Activated CD8-positive, alpha-beta memory T cell treated with anti-CD3 and anti-CD28 coated beads for 24 hours (primary cell): Measurements from ENCODE around the gene FOXJ3.

ENCODE experiments used
- DNase-seq: peaks from one replicate; pipeline ENCODE4 v3.0.0-alpha.2; 2020

Gene FOXJ3

GRCh38 chr1:42163536-42164503 lies 171.2 kb downstream of the FOXJ3 start:
- no peak for DNase-seq

- DNase-seq = no peak
Observed at GRCh38 chr1:42163114-42163513, 171.9 kb downstream of the FOXJ3 start.

GRCh38 chr1:42162181-42162580 lies 172.9 kb downstream of the FOXJ3 start:
- DNase-seq = no peak

GRCh38 chr1:42158189-42158588 lies 176.8 kb downstream of the FOXJ3 start:
- no peak for DNase-seq

- DNase-seq = no peak
Observed at GRCh38 chr1:42157667-42158066, 177.4 kb downstream of the FOXJ3 start.

- DNase-seq = no peak
Observed at GRCh38 chr1:42155362-42155761, 179.7 kb downstream of the FOXJ3 start.

GRCh38 chr1:42154685-42155084 lies 180.3 kb downstream of the FOXJ3 start:
- DNase-seq = no peak

GRCh38 chr1:42153624-42154023 lies 181.4 kb downstream of the FOXJ3 start:
- no peak for DNase-seq

GRCh38 chr1:42152907-42153600 lies 182.0 kb downstream of the FOXJ3 start, which contains the start of gene GUCA2B:
Gene GUCA2B, plus strand, starts transcription at chr1:42153410. Its CDS starts 41 bp downstream, at chr1:42153451.
- no peak for DNase-seq

- DNase-seq = no peak
Observed at GRCh38 chr1:42152119-42152518, 182.9 kb downstream of the FOXJ3 start.

GRCh38 chr1:42150651-42151050 lies 184.4 kb downstream of the FOXJ3 start:
- no peak for DNase-seq

- no peak for DNase-seq
Observed at GRCh38 chr1:42148166-42148565, 186.9 kb downstream of the FOXJ3 start.

GRCh38 chr1:42146626-42147320 lies 188.3 kb downstream of the FOXJ3 start:
- DNase-seq = peak; percentile 84

- no peak for DNase-seq
Observed at GRCh38 chr1:42145764-42146625, 189.0 kb downstream of the FOXJ3 start.

- no peak for DNase-seq
Observed at GRCh38 chr1:42145389-42145716, 189.7 kb downstream of the FOXJ3 start.

GRCh38 chr1:42144711-42145388 lies 190.2 kb downstream of the FOXJ3 start:
- DNase-seq = no peak

GRCh38 chr1:42143896-42144710 lies 190.9 kb downstream of the FOXJ3 start:
- no peak for DNase-seq

GRCh38 chr1:42142894-42143675 lies 191.9 kb downstream of the FOXJ3 start:
- no peak for DNase-seq

GRCh38 chr1:42141978-42142377 lies 193.1 kb downstream of the FOXJ3 start:
- no peak for DNase-seq

- no peak for DNase-seq
Observed at GRCh38 chr1:42140191-42140590, 194.8 kb downstream of the FOXJ3 start.
